DMS 273 treated with DMSO at 0.1 percent for 48 hours (cell line): ENCODE results near the gene MAGEB6B.
"Not testable (repeated sequence)": the region's sequence is repeated elsewhere in the genome, so short reads cannot be mapped to it uniquely, and the experiment has no call there.

Experiments used
- DNase-seq: peaks from one replicate; lab custom pipeline; 2025; lab: John Stamatoyannopoulos, UW

The MAGEB6B gene

GRCh38 chrX:26160301-26160700 is at the start of gene MAGEB6B:
TSS of gene MAGEB6B (plus strand) at chrX:26160601. CDS start at chrX:26160601, 0 bp downstream.
- DNase-seq = no peak

- no peak for DNase-seq
Measured at GRCh38 chrX:26138274-26138673, 22.1 kb upstream of the MAGEB6B start, which contains the start of gene MAGEB18. TSS of gene MAGEB18 (plus strand) at chrX:26138343. CDS start at chrX:26138986, 643 bp downstream.

- DNase-seq = no peak
Measured at GRCh38 chrX:26146024-26146423, 14.4 kb upstream of the MAGEB6B start.

GRCh38 chrX:26192204-26192603 is 31.8 kb downstream of the MAGEB6B start, which contains the start of gene MAGEB6:
TSS of gene MAGEB6 (plus strand) at chrX:26192440. CDS start at chrX:26193847, 1,407 bp downstream.
- DNase-seq = no peak

GRCh38 chrX:26203561-26203960 is 43.2 kb downstream of the MAGEB6B start:
- DNase-seq = no peak

GRCh38 chrX:26204717-26205116 is 44.3 kb downstream of the MAGEB6B start:
- DNase-seq = not testable (repeated sequence)

- no peak for DNase-seq
Measured at GRCh38 chrX:26208012-26208411, 47.6 kb downstream of the MAGEB6B start.
